Stomach (tissue), 9 donors: ENCODE measurements around the gene DNM3. TPM values are rescaled to one million over a fixed set of nuclear protein-coding genes. Genes with fewer than 3 reads are reported as not detected.

Source experiments
- DNase-seq, 2 donors: peaks; one replicate each; pipeline versions ENCODE4 v3.0.0 to v3.0.0-alpha.2; 2013 to 2019
- H3K27ac ChIP-seq, 5 donors: fragments of 200-600 bp in 4 of 5; sonication (generic) in 4 of 5; one replicate each; pipeline ENCODE4 v1.5.1; 2013 to 2019; ENCODE audit warnings: mild to moderate bottlenecking in 1 of 5, moderate library complexity in 1 of 5
- H3K27me3 ChIP-seq, 3 donors: fragments of 200-600 bp; sonication (generic); one replicate each; pipeline ENCODE4 v1.5.1; 2017 to 2019; ENCODE audit warnings: mixed run types in 1 of 3
- H3K36me3 ChIP-seq, 4 donors: fragments of 200-600 bp; sonication (generic); 1 replicate in 3 of 4; 2 replicates in 1 of 4; pipeline ENCODE4 v1.5.1; 2016 to 2019
- H3K4me1 ChIP-seq, 4 donors: fragments of 200-600 bp; sonication (generic); one replicate each; pipeline ENCODE4 v1.5.1; 2016 to 2019
- H3K4me3 ChIP-seq, 4 donors: fragments of 200-600 bp; sonication (generic) in 3 of 4; one replicate each; pipeline ENCODE4 v1.5.1; 2016 to 2019; ENCODE audit warnings: mild to moderate bottlenecking in 1 of 4
- H3K9me3 ChIP-seq, 4 donors: fragments of 200-600 bp; sonication (generic); one replicate each; pipeline ENCODE4 v1.5.1; 2016 to 2019
- EP300 ChIP-seq: sonication (generic); formaldehyde crosslinking; IDR thresholded peaks from one replicate; pipeline ENCODE4 v1.6.1; 2017; ENCODE audit warnings: antibody characterized with exemption
- POLR2A ChIP-seq, 4 donors: fragments of 450-650 bp; IDR thresholded peaks; one replicate each; pipeline ENCODE4 v1.6.1; 2016; ENCODE audit warnings: antibody characterized with exemption in 4 of 4, control low read depth in 2 of 4, mild to moderate bottlenecking in 1 of 4, moderate library complexity in 1 of 4
- POLR2AphosphoS5 ChIP-seq, 3 donors: sonication (generic); formaldehyde crosslinking; IDR thresholded peaks; one replicate each; pipeline ENCODE4 v1.6.1; 2016; ENCODE audit warnings: antibody characterized with exemption in 3 of 3
- WGBS, 5 donors: extraction: QIAGEN DNeasy Blood & Tissue Kit in 3 of 5; methylation state at CpG; one replicate each; pipeline versions ENCODE4 v1.1.5 to v1.1.7; 2013 to 2018; 5-methylcytosine and 5-hydroxymethylcytosine counted together
- intact Hi-C: fragments of 100-400 bp; cut with DNase I; formaldehyde crosslinking; loops from one replicate; pipeline ENCODE4 v1.15.1; 2023; ENCODE audit warnings: low total_unique reads
- polyA plus RNA-seq, 3 donors: library from polyadenylated mRNA; stranded (reverse); fragments of 200-250 nt; gene quantifications; one replicate each; pipeline ENCODE4 v1.2.3, GENCODE V29; 2013
- total RNA-seq, 5 donors: library from RNA; depleted of rRNA; stranded (reverse); fragments of >200 nt; gene quantifications; one replicate each; pipeline versions ENCODE4 v1.1.0 to v1.2.3, GENCODE V29; 2014 to 2016
- TF ChIP-seq, protein P1 (sequence below), 7 experiments: fragments of 450-650 bp in 4 of 7; fragments of 200-600 bp in 3 of 7; sonication (generic) in 3 of 7; IDR thresholded peaks; one replicate each; pipeline ENCODE4 v1.5.1; 2016 to 2019; ENCODE audit warnings: antibody characterized with exemption in 7 of 7, control low read depth in 2 of 7, mild to moderate bottlenecking in 1 of 7
- donor health status: healthy with polysubstance abuse.
- donor health status: Bipolar disorder and iron deficiency.
- donor health status: healthy.

Gene DNM3
- total and polyA plus RNA-seq, 8 donors, result 0.58 to 13.8 (median 2.2) TPM

DNA sequence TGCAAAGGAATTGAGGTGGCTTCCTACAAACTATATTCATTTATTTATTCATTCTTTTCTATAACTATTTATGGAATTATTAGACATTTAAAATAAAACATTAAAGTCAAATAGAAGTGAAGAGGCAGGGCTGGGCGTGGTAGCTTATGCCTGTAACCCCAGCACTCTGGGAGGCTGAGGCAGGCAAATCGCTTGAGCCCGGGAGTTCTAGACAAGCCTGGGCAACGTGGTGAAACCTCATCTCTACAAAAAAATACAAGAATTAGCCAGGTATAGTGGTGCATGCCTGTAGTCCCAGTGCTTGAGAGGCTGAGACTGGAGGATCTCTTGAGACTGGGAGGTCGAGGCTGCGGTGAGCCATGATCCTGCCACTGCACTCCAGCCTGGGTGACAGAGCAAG lies 23.8 kb downstream of the DNM3 start:
- Histone ChIP-seq H3K36me3 (no peaks in the 10 kb centered on the region), H3K9me3 (no peaks in the 10 kb centered on the region), H3K4me3 (no peak overlapping the region), H3K4me1 (no peaks in the 10 kb centered on the region), H3K27me3 (no peaks in the 10 kb centered on the region), H3K27ac (no peak overlapping the region)
- TF ChIP-seq POLR2AphosphoS5 (IDR thresholded peaks at IDR 0.05) (no peak), EP300 (no peak), POLR2A (IDR thresholded peaks at IDR 0.05) (no peak)
- TF ChIP-seq, protein P1, sequence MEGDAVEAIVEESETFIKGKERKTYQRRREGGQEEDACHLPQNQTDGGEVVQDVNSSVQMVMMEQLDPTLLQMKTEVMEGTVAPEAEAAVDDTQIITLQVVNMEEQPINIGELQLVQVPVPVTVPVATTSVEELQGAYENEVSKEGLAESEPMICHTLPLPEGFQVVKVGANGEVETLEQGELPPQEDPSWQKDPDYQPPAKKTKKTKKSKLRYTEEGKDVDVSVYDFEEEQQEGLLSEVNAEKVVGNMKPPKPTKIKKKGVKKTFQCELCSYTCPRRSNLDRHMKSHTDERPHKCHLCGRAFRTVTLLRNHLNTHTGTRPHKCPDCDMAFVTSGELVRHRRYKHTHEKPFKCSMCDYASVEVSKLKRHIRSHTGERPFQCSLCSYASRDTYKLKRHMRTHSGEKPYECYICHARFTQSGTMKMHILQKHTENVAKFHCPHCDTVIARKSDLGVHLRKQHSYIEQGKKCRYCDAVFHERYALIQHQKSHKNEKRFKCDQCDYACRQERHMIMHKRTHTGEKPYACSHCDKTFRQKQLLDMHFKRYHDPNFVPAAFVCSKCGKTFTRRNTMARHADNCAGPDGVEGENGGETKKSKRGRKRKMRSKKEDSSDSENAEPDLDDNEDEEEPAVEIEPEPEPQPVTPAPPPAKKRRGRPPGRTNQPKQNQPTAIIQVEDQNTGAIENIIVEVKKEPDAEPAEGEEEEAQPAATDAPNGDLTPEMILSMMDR (IDR thresholded peaks at IDR 0.05), result no peak
- WGBS, 5 donors, result 83 to 88% (median 85%) methylated on average over 6 of the region's 6 CpGs
- no peak for DNase-seq
- intact Hi-C loops, result no loop called here

DNA sequence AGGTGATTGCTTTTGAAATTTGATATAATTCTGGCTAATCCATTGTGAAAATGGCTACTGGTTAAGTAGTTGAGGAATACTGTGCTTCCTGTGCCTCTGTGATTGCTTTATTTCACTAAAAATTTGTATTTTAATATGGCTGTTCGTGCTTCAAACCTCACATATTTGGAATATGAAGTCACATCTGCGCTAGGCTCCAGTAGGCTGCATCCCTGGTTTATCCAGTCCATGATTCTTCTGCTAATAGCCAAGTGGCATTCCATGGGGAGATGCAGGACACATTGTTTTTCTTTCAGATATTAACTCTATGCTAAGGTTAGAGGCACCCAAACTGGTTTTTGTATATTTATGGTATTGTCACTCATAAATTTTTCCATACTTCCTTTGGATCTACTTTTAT lies 25.9 kb downstream of the DNM3 start:
- DNase-seq, result no peak
- no peaks in the 10 kb centered on the region for H3K9me3 ChIP-seq
- no peak overlapping the region for H3K27ac ChIP-seq
- H3K36me3 ChIP-seq, result no peaks in the 10 kb centered on the region
- TF ChIP-seq POLR2A (IDR thresholded peaks at IDR 0.05), result no peak
- TF ChIP-seq EP300, result no peak
- TF ChIP-seq, protein P1 (IDR thresholded peaks at IDR 0.05), result no peak
- TF ChIP-seq POLR2AphosphoS5 (IDR thresholded peaks at IDR 0.05), result no peak
- WGBS, 5 donors, result 75 to 86% (median 79%) methylated on average over 2 of the region's 2 CpGs
- no peaks in the 10 kb centered on the region for H3K27me3 ChIP-seq
- no peak overlapping the region for H3K4me3 ChIP-seq
- intact Hi-C loops, result no loop called here
- no peaks in the 10 kb centered on the region for H3K4me1 ChIP-seq

DNA sequence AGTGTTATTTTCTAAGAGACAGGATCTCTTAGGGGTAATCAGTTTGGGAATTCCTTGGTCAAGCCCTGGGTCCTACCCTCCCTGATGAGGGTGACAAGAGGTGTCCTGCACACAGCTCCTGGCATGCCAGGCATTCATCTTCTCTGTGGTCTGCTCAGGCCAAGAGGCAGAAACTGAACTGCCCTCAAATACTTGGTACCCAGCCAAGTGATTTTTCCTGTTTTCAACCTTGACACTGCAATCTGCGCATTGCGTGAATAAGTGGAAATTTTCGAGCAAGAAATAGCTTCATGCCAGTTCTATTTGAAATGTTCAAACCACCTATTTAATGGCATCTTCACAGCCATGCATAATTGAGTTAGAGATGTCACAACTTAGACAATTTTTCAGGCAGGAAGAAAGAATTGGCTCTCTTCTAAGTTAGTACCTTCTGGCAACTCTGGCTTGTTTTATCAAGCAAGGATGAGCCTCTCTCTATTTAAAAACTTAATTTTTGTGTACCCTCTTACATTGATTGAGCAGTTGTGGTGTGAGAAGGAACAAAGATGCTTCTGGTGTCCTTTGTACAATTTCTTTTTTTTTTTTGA lies 27.0 kb downstream of the DNM3 start:
- TF ChIP-seq POLR2A (IDR thresholded peaks at IDR 0.05), result no peak
- TF ChIP-seq EP300, result no peak
- no peak for TF ChIP-seq POLR2AphosphoS5 (IDR thresholded peaks at IDR 0.05)
- TF ChIP-seq, protein P1 (IDR thresholded peaks at IDR 0.05), result no peak
- intact Hi-C loops, result no loop called here
- Histone ChIP-seq H3K4me3 (no peak overlapping the region), H3K9me3 (no peaks in the 10 kb centered on the region), H3K27ac (no peak overlapping the region), H3K4me1 (no peaks in the 10 kb centered on the region), H3K27me3 (no peaks in the 10 kb centered on the region), H3K36me3 (no peaks in the 10 kb centered on the region)
- DNase-seq, result peak in 1 of 2 donors; percentile 14
- WGBS, 5 donors, result 61 to 76% (median 65%) methylated on average over 3 of the region's 3 CpGs

DNA sequence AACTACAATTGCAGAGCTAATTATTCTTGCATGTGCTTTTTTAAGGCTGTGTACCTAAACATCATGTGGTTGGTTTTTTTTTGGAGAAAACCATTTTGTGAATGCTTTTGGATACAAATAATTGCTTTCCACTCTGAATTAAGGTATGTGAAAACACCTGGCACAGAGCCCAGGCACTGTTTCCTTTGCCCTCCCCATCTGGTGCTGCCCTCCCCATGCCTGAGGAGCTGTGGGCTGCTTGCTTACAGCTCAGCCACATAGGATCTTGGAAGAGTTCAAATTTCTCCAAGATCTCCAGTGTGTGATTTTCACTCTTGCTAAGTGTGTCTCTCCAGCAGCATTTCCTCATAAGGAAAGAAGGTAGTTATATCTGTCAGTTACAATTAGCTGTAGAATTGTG lies 27.8 kb downstream of the DNM3 start:
- no peak for TF ChIP-seq EP300
- TF ChIP-seq POLR2A (IDR thresholded peaks at IDR 0.05), result no peak
- no peak for TF ChIP-seq POLR2AphosphoS5 (IDR thresholded peaks at IDR 0.05)
- Histone ChIP-seq H3K27ac (no peak overlapping the region), H3K9me3 (no peaks in the 10 kb centered on the region), H3K4me1 (no peaks in the 10 kb centered on the region), H3K27me3 (no peaks in the 10 kb centered on the region), H3K4me3 (no peak overlapping the region), H3K36me3 (no peaks in the 10 kb centered on the region)
- intact Hi-C loops, result no loop called here
- peak in 1 of 2 donors; percentile 7 for DNase-seq

DNA sequence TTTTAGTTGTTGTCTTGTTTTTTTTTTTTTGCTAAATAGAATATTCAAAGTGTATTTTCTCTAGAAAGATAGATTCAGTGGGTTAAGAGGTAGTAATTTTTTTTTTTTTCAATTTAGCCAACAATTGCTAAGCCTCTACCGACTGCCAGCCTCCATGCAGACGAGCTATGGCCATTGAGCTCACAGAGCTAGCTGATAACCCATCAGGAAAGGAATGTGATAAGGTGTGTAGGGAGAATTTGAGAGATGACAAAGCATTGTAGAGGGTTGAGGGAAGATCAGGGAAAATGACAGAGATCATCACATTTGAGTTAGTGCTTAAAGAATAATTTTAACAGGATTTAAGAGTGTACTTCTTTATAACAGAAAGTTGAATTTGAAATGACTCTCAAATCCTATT lies 30.6 kb downstream of the DNM3 start:
- Histone ChIP-seq H3K27ac (no peak overlapping the region), H3K4me1 (no peaks in the 10 kb centered on the region), H3K36me3 (no peaks in the 10 kb centered on the region), H3K9me3 (no peaks in the 10 kb centered on the region), H3K4me3 (no peak overlapping the region), H3K27me3 (no peaks in the 10 kb centered on the region)
- no peak for TF ChIP-seq POLR2AphosphoS5 (IDR thresholded peaks at IDR 0.05)
- TF ChIP-seq, protein P1 (IDR thresholded peaks at IDR 0.05), result no peak
- TF ChIP-seq POLR2A (IDR thresholded peaks at IDR 0.05), result no peak
- TF ChIP-seq EP300, result no peak
- intact Hi-C loops, result no loop called here
- no peak for DNase-seq
- 57 to 73% (median 62%) methylated on average over 2 of the region's 2 CpGs for WGBS, 5 donors
